Cardiac septum (tissue), 1 donor: Measurements from ENCODE around the gene C1orf116. TPM values are rescaled to one million over a fixed set of nuclear protein-coding genes. Genes with fewer than 3 reads are reported as not detected.
A peak's percentile ranks its signal among the peaks of the same experiment; 100 is the strongest.

Experiments
- DNase-seq: peaks from one replicate; pipeline ENCODE4 v3.0.0-alpha.2; 2020; ENCODE audit warnings: low spot score
- intact Hi-C: fragments of 100-400 bp; cut with DNase I; formaldehyde crosslinking; loops from one replicate; pipeline ENCODE4 v1.14.0; 2022
- long read RNA-seq: library from polyadenylated mRNA; unstranded; transcript quantifications from one replicate; pipeline ENCODE4 v2.0.0, GENCODE V29; 2021
- total RNA-seq: library from RNA; stranded (reverse); fragmentation: NEBNext Ultra II Directional; extraction: Animal tissue kit (Norgen Biotek cat#: 25700); gene quantifications from one replicate; pipeline ENCODE4 v1.2.1, GENCODE V29; 2021
- donor health status: DM: no; HTN: no; CAD: no.

Gene C1orf116
- 0.70 TPM for total RNA-seq
- long read RNA-seq, partial matches to known transcripts: 0 of 1 reads
- long read RNA-seq, other reads (novel, unspliced or antisense): 1 of 1 reads

- intact Hi-C loops: no loop called here
- no peak for DNase-seq
Observed at GRCh38 chr1:207032528-207033017, at the start of gene C1orf116. Gene C1orf116 (minus strand): TSS chr1:207032756. CDS start chr1:207027598, 5,158 bp downstream.

DNA sequence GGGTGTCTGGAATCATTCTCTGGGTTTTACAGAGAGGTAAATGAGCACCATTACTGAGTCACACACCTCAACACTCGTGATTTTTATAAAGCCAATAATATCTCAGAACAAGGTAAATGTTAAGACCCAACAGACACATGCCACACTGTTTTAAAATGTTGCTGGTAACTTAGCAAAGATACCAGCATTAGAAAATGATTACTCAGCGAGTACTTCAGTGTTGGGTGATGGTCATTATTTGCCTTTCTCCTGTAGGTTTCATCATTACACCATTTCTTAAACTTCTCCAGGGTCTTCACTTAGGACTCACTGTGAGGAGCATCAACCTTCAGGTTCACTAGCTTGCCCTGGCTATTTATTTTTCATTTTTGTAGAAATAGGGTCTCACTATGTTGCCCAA lies 49.2 kb upstream of the C1orf116 start:
- no peak for DNase-seq
- intact Hi-C loops: loop anchor here (5.0 kb wide), 1 partner anchor 415 kb away; the partner anchor contains the start of gene CR1

DNA sequence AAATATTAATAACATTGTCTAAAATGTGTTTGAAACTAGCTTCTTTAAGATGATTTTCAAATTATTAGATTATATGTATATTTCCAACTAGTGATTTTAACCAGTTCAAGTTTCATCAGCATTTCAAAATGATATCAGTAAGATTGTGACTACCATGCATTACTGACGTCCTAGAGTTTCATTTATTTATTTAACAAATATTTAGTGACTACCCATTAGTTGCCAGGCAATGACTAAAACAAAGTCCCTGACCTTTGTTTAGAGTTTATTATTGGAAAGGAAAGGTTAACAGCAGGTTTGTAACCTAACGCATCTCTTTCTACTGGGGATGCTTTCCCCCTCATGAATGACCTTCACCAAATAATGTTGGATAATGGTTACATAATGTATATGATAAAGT lies 48.5 kb upstream of the C1orf116 start:
- intact Hi-C loops: loop anchor here (5.0 kb wide), 1 partner anchor 416 kb away; the partner anchor contains the start of gene CR1
- no peak for DNase-seq

GRCh38 chr1:207079706-207080241 lies 47.2 kb upstream of the C1orf116 start:
- no peak for DNase-seq
- intact Hi-C loops: loop anchor here (5.0 to 10.0 kb wide), 2 partner anchors 155 to 418 kb away; partner anchors contain the start of genes CR1 and FCMR

- intact Hi-C loops: loop anchor here (10.0 kb wide), 1 partner anchor 154 kb away; the partner anchor contains the start of gene FCMR
- DNase-seq: no peak
Observed at GRCh38 chr1:207078578-207079132, 46.1 kb upstream of the C1orf116 start.

- intact Hi-C loops: loop anchor here (2.0 to 10.0 kb wide), 2 partner anchors 29 to 153 kb away; partner anchors contain the start of gene FCMR
- DNase-seq: no peak
Observed at GRCh38 chr1:207077470-207078377, 45.2 kb upstream of the C1orf116 start.

- intact Hi-C loops: loop anchor here (2.0 to 10.0 kb wide), 2 partner anchors 28 to 152 kb away; partner anchors contain the start of gene FCMR
- no peak for DNase-seq
Observed at GRCh38 chr1:207077012-207077411, 44.5 kb upstream of the C1orf116 start.

GRCh38 chr1:207076181-207076955 lies 43.8 kb upstream of the C1orf116 start:
- intact Hi-C loops: loop anchor here (2.0 to 10.0 kb wide), 2 partner anchors 28 to 152 kb away; partner anchors contain the start of gene FCMR
- no peak for DNase-seq

DNA sequence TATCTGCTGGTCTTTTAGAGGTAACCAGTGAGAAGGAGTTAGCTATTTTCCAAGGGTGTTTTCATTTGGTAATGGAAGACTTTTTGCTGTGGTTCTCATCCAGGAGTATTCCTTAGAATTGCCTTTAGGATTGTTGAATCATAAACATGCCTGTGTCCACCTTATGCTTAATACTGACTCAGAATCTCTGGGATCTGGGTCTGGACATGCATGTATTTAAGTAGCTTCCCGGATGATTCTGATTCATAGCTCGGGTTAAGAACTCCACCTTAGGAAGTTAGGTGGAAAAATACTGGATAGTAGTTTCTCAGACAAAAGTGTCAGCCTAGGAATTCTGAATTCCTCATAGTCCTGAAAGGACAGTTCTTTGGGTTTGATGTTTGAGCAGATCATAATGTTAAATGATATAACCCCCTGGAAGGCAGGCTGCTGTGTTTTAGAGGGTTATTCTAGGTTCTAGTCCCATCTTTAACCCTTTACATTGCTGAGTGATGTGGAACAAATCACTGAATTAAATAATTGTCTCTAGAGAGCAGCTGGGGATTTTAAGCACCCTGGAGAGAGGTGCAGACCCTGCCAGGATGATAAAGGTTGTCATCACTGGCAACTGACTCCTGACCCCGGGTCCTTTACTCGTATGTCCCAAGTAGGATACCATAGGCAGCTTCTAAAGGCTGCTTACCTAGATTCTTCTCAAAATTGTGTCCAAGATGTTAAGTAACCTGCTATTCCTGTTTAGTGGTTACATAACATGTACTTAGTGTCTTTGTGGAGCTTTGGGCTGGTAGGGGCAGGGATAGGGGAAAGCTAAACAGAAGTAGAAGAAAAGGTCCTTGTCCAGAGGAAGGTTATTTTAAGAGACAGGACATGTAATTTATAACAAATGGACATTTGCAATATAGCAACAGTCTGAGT lies 41.6 kb upstream of the C1orf116 start:
- no peak for DNase-seq
- intact Hi-C loops: loop anchor here (10.0 kb wide), 1 partner anchor 149 kb away; the partner anchor contains the start of gene FCMR

DNA sequence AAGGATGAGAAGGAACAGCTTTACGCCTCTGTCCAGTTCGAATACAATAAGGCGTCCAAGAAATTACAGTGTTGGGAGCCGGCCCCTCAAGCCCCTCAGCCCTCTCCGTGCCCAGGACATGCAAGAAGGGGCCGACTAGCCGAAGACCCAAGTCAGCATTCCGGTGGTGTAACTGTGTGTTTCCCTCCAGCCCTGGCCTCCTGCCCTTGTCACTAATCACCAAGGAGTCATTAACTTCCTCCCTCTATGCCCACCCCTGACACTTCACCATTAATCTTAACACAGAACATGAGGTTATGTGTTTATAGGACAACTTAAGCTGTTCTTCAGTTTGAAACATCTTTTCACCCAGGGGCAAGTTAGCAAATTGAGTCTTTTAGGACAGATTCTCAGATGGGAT lies 39.7 kb upstream of the C1orf116 start:
- intact Hi-C loops: loop anchor here (10.0 kb wide), 1 partner anchor 147 kb away; the partner anchor contains the start of gene FCMR
- DNase-seq: no peak

GRCh38 chr1:207071426-207071825 lies 38.9 kb upstream of the C1orf116 start:
- DNase-seq: no peak
- intact Hi-C loops: loop anchor here (10.0 kb wide), 1 partner anchor 147 kb away; the partner anchor contains the start of gene FCMR

DNA sequence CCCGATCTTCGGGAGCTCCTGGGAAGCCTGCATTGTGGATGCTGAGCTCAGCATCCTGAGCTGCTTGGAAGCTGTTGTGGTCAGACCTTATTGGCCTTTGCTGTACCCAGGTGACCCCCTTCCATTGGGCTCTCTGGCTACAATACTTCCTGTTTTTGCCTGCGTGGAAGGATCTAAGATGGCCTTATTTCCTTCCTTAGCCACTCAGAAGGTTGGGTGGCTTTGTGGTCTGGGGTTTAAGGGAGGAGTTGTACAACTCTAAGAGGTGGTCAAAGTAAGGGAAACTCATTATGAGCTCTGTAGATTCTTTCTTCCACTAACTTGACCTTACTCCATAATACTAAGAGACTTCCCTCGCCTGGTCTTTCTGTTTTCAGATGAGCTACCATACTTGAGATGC lies 38.3 kb upstream of the C1orf116 start:
- intact Hi-C loops: loop anchor here (10.0 kb wide), 1 partner anchor 146 kb away; the partner anchor contains the start of gene FCMR

GRCh38 chr1:207069858-207070506 lies 37.4 kb upstream of the C1orf116 start:
- peak; percentile 81 for DNase-seq
- intact Hi-C loops: loop anchor here (5.0 to 10.0 kb wide), 2 partner anchors 48 to 145 kb away; partner anchors contain the start of gene FCMR

More for the DNA sequence above, 38.3 kb upstream of the C1orf116 start:
- DNase-seq: no peak

GRCh38 chr1:207069061-207069460 lies 36.5 kb upstream of the C1orf116 start:
- intact Hi-C loops: loop anchor here (5.0 kb wide), 1 partner anchor 47 kb away; no protein-coding TSS in a partner anchor
- peak; percentile 80 for DNase-seq

DNA sequence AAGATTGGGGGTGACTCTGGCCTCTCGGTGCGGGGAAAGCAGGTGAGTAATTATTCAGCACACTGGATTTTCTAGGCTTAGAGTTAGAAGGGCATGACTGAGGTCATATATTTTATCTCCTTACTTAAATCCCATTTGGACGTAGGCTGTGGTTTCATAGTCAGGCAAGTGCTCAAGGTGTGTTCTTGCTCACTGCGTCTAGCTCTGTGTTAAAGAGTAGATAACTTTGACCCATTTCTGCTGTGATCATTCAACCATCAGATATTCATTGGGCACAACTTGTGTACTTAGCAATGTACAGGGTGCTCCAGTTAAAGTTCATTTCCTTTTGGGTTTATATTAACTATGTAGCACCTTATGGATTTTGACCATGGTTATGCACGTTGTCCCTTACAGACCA lies 35.1 kb upstream of the C1orf116 start:
- no peak for DNase-seq
- intact Hi-C loops: loop anchor here (5.0 kb wide), 1 partner anchor 45 kb away; no protein-coding TSS in a partner anchor

DNA sequence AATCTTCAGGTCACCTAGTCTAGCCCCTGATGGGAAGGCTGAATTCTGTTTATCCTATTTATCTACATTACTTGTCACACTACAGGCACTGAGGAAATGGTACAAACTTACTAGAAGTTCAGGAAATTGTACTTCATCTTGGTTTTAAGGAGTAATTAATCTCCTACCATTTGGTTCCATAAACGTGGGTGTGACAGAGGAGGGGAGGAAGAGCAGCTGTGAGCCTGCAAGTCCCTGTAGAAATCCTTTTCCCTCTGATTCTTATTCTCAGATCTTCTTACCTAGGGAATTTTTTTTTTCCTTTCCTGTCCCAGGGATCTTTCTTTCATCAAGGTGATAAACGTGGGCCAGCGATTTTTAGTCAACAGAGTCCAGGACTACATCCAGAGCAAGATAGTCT lies 34.6 kb upstream of the C1orf116 start:
- DNase-seq: no peak
- intact Hi-C loops: loop anchor here (5.0 kb wide), 1 partner anchor 45 kb away; no protein-coding TSS in a partner anchor

DNA sequence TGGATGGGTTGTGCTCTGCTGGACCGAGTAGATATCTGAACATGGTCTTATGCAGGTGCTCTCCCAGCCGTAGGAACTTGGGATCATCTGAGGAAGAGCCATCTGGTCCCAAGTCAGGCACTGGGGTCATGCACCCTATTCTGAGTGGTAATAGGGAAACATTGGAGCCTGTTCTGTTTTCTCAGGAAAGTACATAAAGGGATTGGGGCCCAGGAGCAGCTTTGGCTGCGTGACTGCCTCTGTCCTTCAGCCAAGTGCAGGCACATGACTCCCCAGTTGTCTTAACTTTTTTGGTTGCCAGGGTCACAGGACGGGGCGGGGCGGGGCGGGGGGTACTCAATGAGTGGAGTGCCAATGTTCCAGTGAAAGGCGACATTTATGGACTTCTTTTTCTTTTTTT lies 32.0 kb upstream of the C1orf116 start:
- DNase-seq: no peak
- intact Hi-C loops: no loop called here
